GM12872 (cell line): Measurements from ENCODE around the gene POLR1B.

ENCODE experiments used
- TF ChIP-seq, protein P1 (sequence below): IDR thresholded peaks from 3 replicates; pipeline ENCODE4 v1.5.1; 2011; ENCODE audit warnings: low read depth, mild to moderate bottlenecking, low read length, moderate library complexity; ENCODE audit not compliant: insufficient read depth

Gene POLR1B

DNA sequence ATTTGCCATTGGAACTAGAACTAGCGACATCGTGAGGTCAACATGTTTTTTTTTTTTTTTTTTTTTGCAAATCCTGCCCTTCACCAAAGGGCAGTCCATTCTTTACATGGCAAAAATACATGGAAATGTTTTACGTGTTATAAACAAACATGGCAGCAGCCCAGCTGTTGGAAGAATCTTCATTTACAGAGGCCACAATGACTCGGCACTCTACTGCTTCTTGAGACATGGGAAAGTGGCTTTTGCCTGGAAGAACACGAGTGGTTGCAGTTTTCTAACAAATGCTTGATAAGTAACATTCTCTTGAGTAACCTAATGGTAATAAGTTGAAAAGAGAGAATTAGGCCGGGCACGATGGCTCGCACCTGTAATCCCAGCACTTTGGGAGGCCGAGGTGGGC is 22.8 kb upstream of the POLR1B start:
- TF ChIP-seq, protein P1, sequence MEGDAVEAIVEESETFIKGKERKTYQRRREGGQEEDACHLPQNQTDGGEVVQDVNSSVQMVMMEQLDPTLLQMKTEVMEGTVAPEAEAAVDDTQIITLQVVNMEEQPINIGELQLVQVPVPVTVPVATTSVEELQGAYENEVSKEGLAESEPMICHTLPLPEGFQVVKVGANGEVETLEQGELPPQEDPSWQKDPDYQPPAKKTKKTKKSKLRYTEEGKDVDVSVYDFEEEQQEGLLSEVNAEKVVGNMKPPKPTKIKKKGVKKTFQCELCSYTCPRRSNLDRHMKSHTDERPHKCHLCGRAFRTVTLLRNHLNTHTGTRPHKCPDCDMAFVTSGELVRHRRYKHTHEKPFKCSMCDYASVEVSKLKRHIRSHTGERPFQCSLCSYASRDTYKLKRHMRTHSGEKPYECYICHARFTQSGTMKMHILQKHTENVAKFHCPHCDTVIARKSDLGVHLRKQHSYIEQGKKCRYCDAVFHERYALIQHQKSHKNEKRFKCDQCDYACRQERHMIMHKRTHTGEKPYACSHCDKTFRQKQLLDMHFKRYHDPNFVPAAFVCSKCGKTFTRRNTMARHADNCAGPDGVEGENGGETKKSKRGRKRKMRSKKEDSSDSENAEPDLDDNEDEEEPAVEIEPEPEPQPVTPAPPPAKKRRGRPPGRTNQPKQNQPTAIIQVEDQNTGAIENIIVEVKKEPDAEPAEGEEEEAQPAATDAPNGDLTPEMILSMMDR: no peak

DNA sequence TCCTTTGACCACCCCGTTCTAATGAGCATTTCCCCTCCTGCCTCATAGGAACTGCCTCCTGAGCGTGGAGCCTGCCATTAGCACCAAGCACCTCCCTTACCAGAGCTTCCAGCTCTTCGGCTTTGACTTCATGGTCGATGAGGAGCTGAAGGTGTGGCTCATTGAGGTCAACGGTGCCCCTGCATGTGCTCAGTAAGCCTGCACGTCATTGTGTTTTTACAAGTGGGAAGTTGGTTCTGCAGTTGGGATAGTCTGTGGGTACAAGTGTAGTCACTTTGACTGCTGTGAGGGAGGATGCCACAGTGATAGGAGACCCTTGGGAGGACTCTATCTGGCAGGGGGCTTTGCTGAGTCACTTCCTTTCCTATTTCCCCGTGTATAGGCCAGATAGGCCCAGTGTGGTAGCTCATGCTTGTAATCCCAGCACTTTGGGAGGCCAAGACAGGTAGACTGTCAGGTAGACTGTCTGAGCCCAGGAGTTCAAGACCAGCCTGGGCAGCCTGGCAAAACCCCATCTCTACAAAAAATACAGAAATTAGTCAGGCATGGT is 22.0 kb upstream of the POLR1B start:
- TF ChIP-seq, protein P1: no peak

DNA sequence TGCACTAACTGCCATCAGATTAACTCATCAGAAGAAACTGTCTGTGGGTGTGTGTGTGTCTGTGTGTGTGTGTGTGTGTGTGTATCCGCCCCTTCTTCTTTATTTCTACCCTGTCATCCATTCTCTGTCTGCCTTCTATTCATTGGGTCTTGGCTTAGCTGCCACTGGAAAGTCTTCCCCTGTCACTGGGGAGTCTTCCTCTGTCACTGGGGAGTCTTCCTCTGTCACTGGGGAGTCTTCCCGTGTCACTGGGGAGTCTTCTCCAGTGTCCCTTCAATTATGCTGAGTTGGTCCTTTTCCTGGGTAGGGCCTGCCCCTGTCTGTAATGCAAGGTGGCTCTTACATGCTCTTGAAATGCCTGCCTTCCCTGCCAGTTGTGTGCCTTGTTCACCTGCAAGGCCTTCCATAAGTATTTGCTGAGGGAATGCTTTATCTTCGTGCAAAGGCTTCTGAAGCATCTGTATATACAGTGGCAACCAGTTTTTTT is 18.9 kb upstream of the POLR1B start:
- TF ChIP-seq, protein P1: no peak

DNA sequence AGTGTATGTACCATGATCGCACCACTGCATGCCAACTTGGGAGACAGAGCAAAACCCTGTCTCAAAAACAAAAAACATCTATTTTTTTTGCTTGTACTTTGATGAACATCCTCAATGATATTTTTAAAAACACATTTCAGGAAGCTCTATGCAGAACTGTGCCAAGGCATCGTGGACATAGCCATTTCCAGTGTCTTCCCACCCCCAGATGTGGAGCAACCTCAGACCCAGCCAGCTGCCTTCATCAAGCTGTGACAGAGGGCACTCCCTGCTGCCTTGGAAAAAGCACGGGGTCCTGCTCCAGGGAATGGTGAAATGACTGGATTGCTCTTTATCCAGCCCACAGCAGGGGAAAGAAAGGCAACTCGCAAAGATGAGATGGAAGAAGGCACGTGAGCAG is 13.7 kb upstream of the POLR1B start:
- TF ChIP-seq, protein P1: no peak

DNA sequence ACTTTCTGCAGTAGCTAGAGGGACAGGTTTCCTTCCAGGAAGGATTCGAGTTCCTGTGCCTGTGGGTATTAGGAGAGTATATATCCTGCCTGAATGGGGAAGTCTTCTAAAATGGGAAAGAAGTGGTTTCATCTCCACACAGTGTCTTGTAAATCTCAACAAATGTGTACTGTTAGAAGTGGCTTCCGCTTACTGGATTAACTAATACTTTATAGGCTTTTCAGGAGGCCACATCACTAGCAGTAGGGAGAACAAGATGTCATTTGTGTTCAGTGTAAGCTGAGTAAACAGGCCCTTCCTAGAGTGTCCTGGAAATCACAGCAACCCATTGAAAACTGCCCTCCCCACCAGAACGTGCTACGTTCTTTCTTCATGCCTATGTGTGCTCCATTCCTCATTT is 12.5 kb upstream of the POLR1B start:
- TF ChIP-seq, protein P1: no peak

DNA sequence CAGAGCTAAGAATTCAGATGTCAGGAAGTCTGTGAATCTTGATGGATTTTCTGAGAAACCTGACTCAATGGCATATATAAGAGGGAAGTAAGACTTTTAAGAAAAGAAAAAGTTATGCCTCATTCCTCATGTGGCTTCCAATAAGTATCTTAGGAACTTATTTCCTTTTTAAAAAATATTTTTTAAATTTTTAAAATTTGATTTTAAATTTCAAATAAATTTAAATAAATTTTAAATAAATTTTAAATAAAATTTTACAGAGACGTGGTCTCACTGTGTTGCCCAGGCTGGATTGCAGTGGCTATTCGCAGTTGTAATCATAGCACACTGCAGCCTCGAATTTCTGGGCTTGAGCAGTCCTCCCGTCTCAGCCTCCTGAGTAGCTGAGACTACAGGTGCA is 11.5 kb upstream of the POLR1B start:
- TF ChIP-seq, protein P1: no peak

DNA sequence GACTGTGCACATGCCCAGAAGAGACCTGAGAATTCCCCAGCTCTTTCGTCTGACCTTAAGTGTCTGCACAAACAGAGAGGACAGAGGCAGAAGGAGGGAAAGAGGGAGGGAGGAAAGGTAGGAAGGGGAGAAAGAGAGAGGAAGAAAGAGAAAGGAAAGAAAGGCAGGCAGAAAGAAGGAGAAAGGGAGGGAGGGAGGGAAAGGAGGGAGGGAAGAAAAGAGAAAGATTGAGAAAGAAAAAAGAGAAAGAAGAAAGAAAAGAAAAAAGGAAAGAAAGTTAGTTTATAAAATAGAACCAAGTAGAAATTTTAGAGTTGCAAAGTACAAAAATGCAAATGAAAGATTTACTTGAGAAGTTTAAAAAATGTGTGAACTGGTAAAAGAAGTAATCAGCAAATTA is 7.4 kb upstream of the POLR1B start:
- TF ChIP-seq, protein P1: no peak
